Keratinocyte (primary cell): ENCODE results near the gene HSPA12B. TPM values are rescaled to one million over a fixed set of nuclear protein-coding genes. Genes with fewer than 3 reads are reported as not detected.

Experiments used
- DNase-seq: peaks from one replicate; pipeline ENCODE4 v3.0.0-alpha.2; 2011; ENCODE audit warnings: low read depth, missing footprints, low spot score
- FAIRE-seq: peaks from 2 replicates; lab custom pipeline; 2011; peaks lifted over from hg19 to GRCh38; lab: Jason Lieb, UNC
- H2AFZ ChIP-seq: 2 replicates; pipeline ENCODE4 v1.6.0; 2012; ENCODE audit warnings: low read length, control low read depth, inconsistent platforms; ENCODE audit not compliant: control insufficient read depth
- H3K27ac ChIP-seq: 2 replicates; pipeline ENCODE4 v1.5.1; 2011; ENCODE audit warnings: low read length; ENCODE audit not compliant: control insufficient read depth, insufficient read depth
- H3K27me3 ChIP-seq: 3 replicates; pipeline ENCODE4 v1.6.0; 2011; ENCODE audit warnings: low read length; ENCODE audit not compliant: control insufficient read depth, insufficient read depth; ENCODE audit errors: extremely low read depth
- H3K36me3 ChIP-seq, 2 experiments: 2 replicates in 1 of 2; 3 replicates in 1 of 2; pipeline ENCODE4 v1.5.1; 2011; ENCODE audit warnings: low read length in 2 of 2, mild to moderate bottlenecking in 1 of 2; ENCODE audit not compliant: control insufficient read depth in 2 of 2, insufficient read depth in 2 of 2; ENCODE audit errors: extremely low read depth in 1 of 2
- H3K4me1 ChIP-seq: 3 replicates; pipeline ENCODE4 v1.5.1; 2011; ENCODE audit warnings: low read length; ENCODE audit not compliant: control insufficient read depth, insufficient read depth; ENCODE audit errors: extremely low read depth
- H3K4me2 ChIP-seq: 3 replicates; pipeline ENCODE4 v1.6.0; 2011; ENCODE audit warnings: low read depth, low read length; ENCODE audit not compliant: control insufficient read depth, insufficient read depth; ENCODE audit errors: extremely low read depth
- H3K4me3 ChIP-seq, 3 experiments: fragments of 200-600 bp in 1 of 3; sonication (generic) in 1 of 3; 2 replicates in 2 of 3; 3 replicates in 1 of 3; pipeline ENCODE4 v1.5.1; 2011 to 2016; ENCODE audit warnings: low read length in 3 of 3, mild to moderate bottlenecking in 3 of 3, control low read depth in 2 of 3, inconsistent platforms in 1 of 3, low read depth in 1 of 3, mixed read lengths in 1 of 3, mixed run types in 1 of 3, moderate library complexity in 1 of 3; ENCODE audit not compliant: control insufficient read depth in 2 of 3, insufficient read depth in 2 of 3; ENCODE audit errors: extremely low read depth in 1 of 3
- H3K79me2 ChIP-seq: 2 replicates; pipeline ENCODE4 v1.6.0; 2012; ENCODE audit warnings: low read length; ENCODE audit not compliant: control insufficient read depth, insufficient read depth
- H3K9ac ChIP-seq: 3 replicates; pipeline ENCODE4 v1.6.0; 2011; ENCODE audit warnings: low read length; ENCODE audit not compliant: control insufficient read depth, insufficient read depth; ENCODE audit errors: extremely low read depth
- H3K9me1 ChIP-seq: 3 replicates; pipeline ENCODE4 v1.6.0; 2011; ENCODE audit warnings: low read length; ENCODE audit not compliant: control insufficient read depth, insufficient read depth; ENCODE audit errors: extremely low read depth
- H3K9me3 ChIP-seq: 2 replicates; pipeline ENCODE4 v1.5.1; 2012; ENCODE audit warnings: low read depth, low read length; ENCODE audit not compliant: control insufficient read depth
- H4K20me1 ChIP-seq: 3 replicates; pipeline ENCODE4 v1.6.0; 2011; ENCODE audit warnings: low read length; ENCODE audit not compliant: control insufficient read depth, insufficient read depth; ENCODE audit errors: extremely low read depth
- CTCF ChIP-seq, 3 experiments: IDR thresholded peaks in 1 of 3; conservative IDR thresholded peaks in 1 of 3; optimal IDR thresholded peaks in 1 of 3; 2 replicates in 2 of 3; 3 replicates in 1 of 3; pipeline versions ENCODE3 to v1.5.1; 2011; ENCODE audit warnings: low read length in 3 of 3, mild to moderate bottlenecking in 3 of 3, moderate library complexity in 2 of 3, control low read depth in 1 of 3, inconsistent platforms in 1 of 3; ENCODE audit not compliant: insufficient read depth in 2 of 3; ENCODE audit errors: extremely low read depth in 1 of 3
- EZH2 ChIP-seq: IDR thresholded peaks from one replicate; pipeline ENCODE4 v1.6.1; 2012; ENCODE audit warnings: inconsistent platforms, mild to moderate bottlenecking, low read length, moderate library complexity
- dilution Hi-C: fragments of 300-500 bp; cut with MboI; formaldehyde crosslinking; loops from one replicate; pipeline ENCODE4 v1.7.0; 2020; ENCODE audit warnings: low sequenced_read_pairs; ENCODE audit not compliant: extremely low pct_ligation_motif_present
- polyA plus RNA-seq, 5 experiments: library from polyadenylated mRNA; depleted of rRNA in 3 of 5; stranded (reverse) in 3 of 5; stranded (forward) in 1 of 5; unstranded in 1 of 5; fragments of >200 nt; gene quantifications; 1 replicate in 1 of 5; 2 replicates in 3 of 5; 3 replicates in 1 of 5; pipeline versions ENCODE4 v1.2.1 to v1.2.3, GENCODE V29; 2011 to 2012; ENCODE audit warnings: missing spikeins in 2 of 5, low read depth in 1 of 5, low replicate concordance in 1 of 5

HSPA12B gene
- polyA plus RNA-seq, 1 donor (not counting 4 experiments of a cell fraction or from before 2014, with no cell fraction given): not detected

- dilution Hi-C loops: no loop called here
- no peaks in the 10 kb centered on the region for H3K9me3 ChIP-seq
- H3K9ac ChIP-seq: no peak overlapping the region
- H3K79me2 ChIP-seq: no peaks in the 10 kb centered on the region
- H3K36me3 ChIP-seq: no peaks in the 10 kb centered on the region
- no peaks in the 10 kb centered on the region for H4K20me1 ChIP-seq
- H3K4me3 ChIP-seq: no peak overlapping the region
- no peak overlapping the region for H2AFZ ChIP-seq
- H3K4me2 ChIP-seq: no peak overlapping the region
- H3K4me1 ChIP-seq: peaks cover 21% of the 10 kb centered on the region
- no peaks in the 10 kb centered on the region for H3K9me1 ChIP-seq
- no peak for DNase-seq
- peaks cover 14% of the 10 kb centered on the region for H3K27me3 ChIP-seq
- H3K27ac ChIP-seq: no peak overlapping the region
- no peak for TF ChIP-seq EZH2
- TF ChIP-seq CTCF (optimal IDR thresholded peaks at IDR 0.05 in 1 of 3, IDR thresholded peaks at IDR 0.05 in 1 of 3, conservative IDR thresholded peaks at IDR 0.05 in 1 of 3; ENCODE audit: extremely low read depth in 1 of 3, insufficient read depth in 2 of 3, low read length in 3 of 3): no peak
- no peak for FAIRE-seq
Measured at GRCh38 chr20:3729378-3729777, 3.1 kb upstream of the HSPA12B start.

- no peak overlapping the region for H2AFZ ChIP-seq
- peaks cover 21% of the 10 kb centered on the region for H3K4me1 ChIP-seq
- FAIRE-seq (no peak), DNase-seq (no peak)
- TF ChIP-seq CTCF (optimal IDR thresholded peaks at IDR 0.05 in 1 of 3, IDR thresholded peaks at IDR 0.05 in 1 of 3, conservative IDR thresholded peaks at IDR 0.05 in 1 of 3; ENCODE audit: extremely low read depth in 1 of 3, insufficient read depth in 2 of 3, low read length in 3 of 3): no peak
- no peak for TF ChIP-seq EZH2
- no peaks in the 10 kb centered on the region for H3K9me1 ChIP-seq
- H4K20me1 ChIP-seq: no peaks in the 10 kb centered on the region
- no peak overlapping the region for H3K27ac ChIP-seq
- no peaks in the 10 kb centered on the region for H3K9me3 ChIP-seq
- dilution Hi-C loops: no loop called here
- H3K9ac ChIP-seq: no peak overlapping the region
- no peak overlapping the region for H3K4me3 ChIP-seq
- no peak overlapping the region for H3K4me2 ChIP-seq
- peaks cover 14% of the 10 kb centered on the region for H3K27me3 ChIP-seq
- H3K79me2 ChIP-seq: no peaks in the 10 kb centered on the region
- H3K36me3 ChIP-seq: no peaks in the 10 kb centered on the region
Measured at GRCh38 chr20:3729811-3730540, 2.5 kb upstream of the HSPA12B start.
